OCI-LY3 (cell line): ENCODE data around the gene COBL.

Experiments
- CTCF ChIP-seq: fragments of 200-600, 300-600 bp; sonication (generic); IDR thresholded peaks from 2 replicates; pipeline ENCODE4 v1.5.1; 2014; ENCODE audit warnings: antibody characterized with exemption, low read length, low read depth
- EZH2phosphoT487 ChIP-seq: fragments of 200-600 bp; shearing (Covaris generic); IDR thresholded peaks from 2 replicates; pipeline ENCODE4 v1.6.1; 2018; ENCODE audit warnings: antibody characterized with exemption, mixed run types, low read depth

- TF ChIP-seq CTCF (no peak), EZH2phosphoT487 (no peak)
Observed at GRCh38 chr7:51346126-51346525, 29.5 kb upstream of the COBL start.
